HL-60 (cell line): ENCODE results near the gene AK9.

Experiments used
- DNase-seq, 2 experiments: peaks; one replicate each; pipeline ENCODE4 v3.0.0-alpha.2; 2010 to 2020; ENCODE audit warnings: low read depth in 1 of 2, low spot score in 1 of 2
- H3K27ac ChIP-seq: fragments of 250-450 bp; sonication (Bioruptor Pico); replicated peaks from 2 replicates; pipeline ENCODE4 v1.5.1; 2020; ENCODE audit warnings: mild to moderate bottlenecking, moderate library complexity
- H3K27me3 ChIP-seq: fragments of 250-450 bp; sonication (Bioruptor Pico); 2 replicates; pipeline ENCODE4 v1.5.1; 2021; ENCODE audit warnings: mild to moderate bottlenecking, moderate library complexity; ENCODE audit not compliant: insufficient read depth, poor library complexity, severe bottlenecking
- H3K4me3 ChIP-seq: replicated peaks from 2 replicates; pipeline ENCODE4 v1.5.1; 2011; ENCODE audit warnings: mild to moderate bottlenecking, control low read depth, low read length; ENCODE audit not compliant: insufficient read depth
- GABPA ChIP-seq: IDR thresholded peaks from 2 replicates; pipeline ENCODE4 v1.6.1; 2012; ENCODE audit warnings: low read depth
- POLR2AphosphoS5 ChIP-seq: IDR thresholded peaks from 2 replicates; pipeline ENCODE4 v1.6.1; 2012; ENCODE audit warnings: low read depth
- SPI1 ChIP-seq: IDR thresholded peaks from 2 replicates; pipeline ENCODE4 v1.6.1; 2012; ENCODE audit warnings: low read depth, mild to moderate bottlenecking, borderline replicate concordance
- TF ChIP-seq, protein P1 (sequence below): IDR thresholded peaks from one replicate; pipeline ENCODE4 v1.5.1; 2011; ENCODE audit warnings: low read length, control low read depth, inconsistent platforms; ENCODE audit not compliant: insufficient read depth
- TF ChIP-seq, protein P2 (sequence below): IDR thresholded peaks from 2 replicates; pipeline ENCODE4 v1.6.1; 2012; ENCODE audit warnings: low read depth; ENCODE audit not compliant: insufficient replicate concordance

The AK9 gene

DNA sequence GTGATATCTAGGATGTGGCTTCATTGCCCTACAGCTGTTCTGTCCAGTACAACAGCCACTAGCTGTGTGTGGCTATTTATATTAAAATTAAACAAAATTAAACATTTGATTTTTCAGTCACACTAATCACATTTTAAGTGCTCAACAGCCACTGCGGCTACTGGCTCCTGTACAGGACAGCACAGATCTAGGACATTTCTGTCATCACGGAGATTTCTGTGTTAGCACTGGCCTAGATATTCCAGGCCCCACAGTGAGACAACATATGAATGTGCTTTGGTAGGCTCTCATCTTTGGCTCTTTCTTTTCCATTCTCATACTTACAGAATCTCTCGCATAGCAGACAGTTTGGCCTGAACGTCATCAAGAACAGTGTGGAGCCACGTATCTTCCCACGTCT, 159.6 kb downstream of the AK9 start:
- Histone ChIP-seq H3K27me3 (no peaks in the 10 kb centered on the region), H3K4me3 (no peak overlapping the region), H3K27ac (no peak overlapping the region)
- DNase-seq = no peak
- TF ChIP-seq POLR2AphosphoS5 = no peak
- no peak for TF ChIP-seq SPI1
- no peak for TF ChIP-seq GABPA
- TF ChIP-seq, protein P1, sequence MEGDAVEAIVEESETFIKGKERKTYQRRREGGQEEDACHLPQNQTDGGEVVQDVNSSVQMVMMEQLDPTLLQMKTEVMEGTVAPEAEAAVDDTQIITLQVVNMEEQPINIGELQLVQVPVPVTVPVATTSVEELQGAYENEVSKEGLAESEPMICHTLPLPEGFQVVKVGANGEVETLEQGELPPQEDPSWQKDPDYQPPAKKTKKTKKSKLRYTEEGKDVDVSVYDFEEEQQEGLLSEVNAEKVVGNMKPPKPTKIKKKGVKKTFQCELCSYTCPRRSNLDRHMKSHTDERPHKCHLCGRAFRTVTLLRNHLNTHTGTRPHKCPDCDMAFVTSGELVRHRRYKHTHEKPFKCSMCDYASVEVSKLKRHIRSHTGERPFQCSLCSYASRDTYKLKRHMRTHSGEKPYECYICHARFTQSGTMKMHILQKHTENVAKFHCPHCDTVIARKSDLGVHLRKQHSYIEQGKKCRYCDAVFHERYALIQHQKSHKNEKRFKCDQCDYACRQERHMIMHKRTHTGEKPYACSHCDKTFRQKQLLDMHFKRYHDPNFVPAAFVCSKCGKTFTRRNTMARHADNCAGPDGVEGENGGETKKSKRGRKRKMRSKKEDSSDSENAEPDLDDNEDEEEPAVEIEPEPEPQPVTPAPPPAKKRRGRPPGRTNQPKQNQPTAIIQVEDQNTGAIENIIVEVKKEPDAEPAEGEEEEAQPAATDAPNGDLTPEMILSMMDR = no peak
- TF ChIP-seq, protein P2, sequence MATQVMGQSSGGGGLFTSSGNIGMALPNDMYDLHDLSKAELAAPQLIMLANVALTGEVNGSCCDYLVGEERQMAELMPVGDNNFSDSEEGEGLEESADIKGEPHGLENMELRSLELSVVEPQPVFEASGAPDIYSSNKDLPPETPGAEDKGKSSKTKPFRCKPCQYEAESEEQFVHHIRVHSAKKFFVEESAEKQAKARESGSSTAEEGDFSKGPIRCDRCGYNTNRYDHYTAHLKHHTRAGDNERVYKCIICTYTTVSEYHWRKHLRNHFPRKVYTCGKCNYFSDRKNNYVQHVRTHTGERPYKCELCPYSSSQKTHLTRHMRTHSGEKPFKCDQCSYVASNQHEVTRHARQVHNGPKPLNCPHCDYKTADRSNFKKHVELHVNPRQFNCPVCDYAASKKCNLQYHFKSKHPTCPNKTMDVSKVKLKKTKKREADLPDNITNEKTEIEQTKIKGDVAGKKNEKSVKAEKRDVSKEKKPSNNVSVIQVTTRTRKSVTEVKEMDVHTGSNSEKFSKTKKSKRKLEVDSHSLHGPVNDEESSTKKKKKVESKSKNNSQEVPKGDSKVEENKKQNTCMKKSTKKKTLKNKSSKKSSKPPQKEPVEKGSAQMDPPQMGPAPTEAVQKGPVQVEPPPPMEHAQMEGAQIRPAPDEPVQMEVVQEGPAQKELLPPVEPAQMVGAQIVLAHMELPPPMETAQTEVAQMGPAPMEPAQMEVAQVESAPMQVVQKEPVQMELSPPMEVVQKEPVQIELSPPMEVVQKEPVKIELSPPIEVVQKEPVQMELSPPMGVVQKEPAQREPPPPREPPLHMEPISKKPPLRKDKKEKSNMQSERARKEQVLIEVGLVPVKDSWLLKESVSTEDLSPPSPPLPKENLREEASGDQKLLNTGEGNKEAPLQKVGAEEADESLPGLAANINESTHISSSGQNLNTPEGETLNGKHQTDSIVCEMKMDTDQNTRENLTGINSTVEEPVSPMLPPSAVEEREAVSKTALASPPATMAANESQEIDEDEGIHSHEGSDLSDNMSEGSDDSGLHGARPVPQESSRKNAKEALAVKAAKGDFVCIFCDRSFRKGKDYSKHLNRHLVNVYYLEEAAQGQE = no peak

DNA sequence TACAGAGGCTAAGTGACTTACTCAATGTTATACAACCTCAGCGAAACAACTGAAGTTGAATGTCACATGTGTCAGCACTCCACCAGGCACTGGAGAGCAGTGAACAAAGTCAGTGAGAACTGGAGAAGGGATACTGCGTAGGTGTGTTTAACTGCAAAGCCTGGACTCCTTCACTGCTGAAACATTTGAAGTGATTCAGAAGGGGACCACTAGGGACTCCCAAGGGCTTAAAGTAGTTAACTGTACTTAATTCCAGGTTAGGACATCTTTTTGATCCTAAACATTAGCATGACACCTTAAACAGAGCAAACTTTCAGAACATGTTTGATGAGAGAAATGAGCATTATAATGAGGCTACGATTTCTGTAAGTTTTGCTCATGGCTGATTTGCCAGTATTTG, 163.0 kb downstream of the AK9 start:
- TF ChIP-seq SPI1 = no peak
- TF ChIP-seq, protein P1 = no peak
- TF ChIP-seq, protein P2 = no peak
- TF ChIP-seq GABPA = no peak
- no peak for TF ChIP-seq POLR2AphosphoS5
- Histone ChIP-seq H3K4me3 (no peak overlapping the region), H3K27ac (no peak overlapping the region), H3K27me3 (no peaks in the 10 kb centered on the region)
- no peak for DNase-seq

DNA sequence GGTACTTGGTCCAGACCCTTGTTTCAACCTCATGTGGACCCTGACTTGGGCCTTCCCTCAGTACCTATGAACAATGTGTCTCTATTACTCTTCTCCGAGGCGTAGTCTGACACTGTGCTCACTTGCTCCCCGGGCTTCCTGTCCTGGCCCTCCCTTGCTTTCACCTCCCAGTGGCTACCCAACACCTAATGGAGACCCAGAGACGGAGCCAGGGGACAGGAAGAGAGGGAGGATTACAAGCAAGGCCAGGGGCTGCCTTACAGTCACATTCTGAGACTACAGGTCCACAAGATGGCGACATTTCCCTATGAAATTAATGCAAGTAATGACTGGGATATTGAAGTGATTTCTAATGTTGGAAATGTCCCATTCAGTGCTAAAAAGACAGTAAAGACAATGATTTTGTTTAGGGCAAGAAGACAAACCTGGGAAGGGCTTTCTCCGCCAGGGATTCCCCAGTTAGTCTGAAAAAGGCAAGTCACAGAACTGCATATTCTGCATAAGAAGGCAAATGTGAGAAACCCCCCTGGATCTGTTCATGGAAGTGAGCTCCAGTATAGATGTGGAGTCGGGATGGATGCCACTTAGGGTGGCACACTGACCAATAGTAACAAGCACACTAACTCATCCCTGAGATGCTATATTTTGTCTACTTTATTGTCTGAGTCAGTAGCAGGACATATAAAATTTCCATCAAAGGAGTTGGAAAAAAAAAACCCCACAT, 163.9 kb downstream of the AK9 start:
- DNase-seq = peak in 1 of 2 experiments; percentile 68
- H3K27me3 ChIP-seq = no peaks in the 10 kb centered on the region
- no peak overlapping the region for H3K4me3 ChIP-seq
- H3K27ac ChIP-seq = no peak overlapping the region
- TF ChIP-seq SPI1 (no peak), POLR2AphosphoS5 (no peak)
- TF ChIP-seq, protein P2 = no peak
- TF ChIP-seq, protein P1 = peak; percentile 16
